HCT116 (cell line): ENCODE data around the gene MIEN1. TPM values are rescaled to one million over a fixed set of nuclear protein-coding genes. Genes with fewer than 3 reads are reported as not detected.

Source experiments
- ATAC-seq: fragments of 200-7000 bp; cut with Tn5 transposase; 2 replicates; pipeline ENCODE4 v1.9.1; 2020; ENCODE audit warnings: mild to moderate bottlenecking, moderate library complexity
- BruUV-seq: library from RNA; stranded (reverse); fragments of 400-500 nt; replicated peaks from 2 replicates; lab custom pipeline; 2021; lab: Mats Ljungman, UMichigan
- CTCF ChIA-PET: fragments of 300-600 bp; sonication (Branson Sonifier 250); formaldehyde crosslinking; loops from one replicate; lab custom pipeline; 2021; ENCODE audit warnings: antibody characterized with exemption; lab: Charles Lee
- POLR2A ChIA-PET: fragments of 300-600, 350-600 bp; sonication (Branson Sonifier 250); formaldehyde crosslinking; loops from one replicate; lab custom pipeline; 2021; ENCODE audit warnings: antibody characterized with exemption; lab: Charles Lee
- RAD21 ChIA-PET, 2 experiments: fragments of 300-600 bp; sonication (Branson Sonifier 250); formaldehyde crosslinking; loops; one replicate each; lab custom pipeline; 2023; ENCODE audit warnings: low total read pairs in 2 of 2; ENCODE audit not compliant: uncharacterized antibody in 2 of 2, unreplicated experiment in 2 of 2, low non-redundant PET in 1 of 2; lab: Charles Lee
- DNase-seq: peaks from one replicate; pipeline ENCODE4 v3.0.0-alpha.2; 2010; ENCODE audit warnings: low read depth, low spot score
- H2AFZ ChIP-seq: fragments of 200-600 bp; shearing (Covaris generic), sonication (generic); 2 replicates; pipeline ENCODE4 v1.6.1; 2017; ENCODE audit warnings: low read depth, mixed run types, mixed read lengths, antibody characterized with exemption, low read length; ENCODE audit not compliant: poor library complexity, severe bottlenecking
- H3K27ac ChIP-seq: 2 replicates; pipeline ENCODE4 v1.5.1; 2012; ENCODE audit warnings: low read depth, low read length
- H3K27me3 ChIP-seq: fragments of 200-600 bp; sonication (generic); 2 replicates; pipeline ENCODE4 v1.6.1; 2016; ENCODE audit warnings: mixed run types, low read length, mixed read lengths; ENCODE audit not compliant: insufficient read depth
- H3K36me3 ChIP-seq, 2 experiments: fragments of 200-500 bp in 1 of 2; fragments of 200-600 bp in 1 of 2; sonication (Bioruptor generic) in 1 of 2; sonication (generic) in 1 of 2; 2 replicates each; pipeline versions ENCODE4 v1.5.1 to v1.6.1; 2014 to 2016; ENCODE audit warnings: low read length in 2 of 2, inconsistent platforms in 1 of 2, mixed read lengths in 1 of 2, mixed run types in 1 of 2; ENCODE audit not compliant: insufficient read depth in 2 of 2, control insufficient read depth in 1 of 2
- H3K4me1 ChIP-seq, 2 experiments: fragments of 200-600 bp in 1 of 2; sonication (generic) in 1 of 2; 2 replicates each; pipeline versions ENCODE4 v1.5.1 to v1.6.1; 2012 to 2017; ENCODE audit warnings: low read length in 2 of 2, inconsistent platforms in 1 of 2, mild to moderate bottlenecking in 1 of 2, mixed read lengths in 1 of 2, mixed run types in 1 of 2, moderate library complexity in 1 of 2; ENCODE audit not compliant: insufficient read depth in 2 of 2, control insufficient read depth in 1 of 2
- H3K4me2 ChIP-seq: fragments of 200-600 bp; sonication (generic); 2 replicates; pipeline ENCODE4 v1.6.1; 2017; ENCODE audit warnings: mixed run types, low read length, mixed read lengths
- H3K4me3 ChIP-seq, 2 experiments: fragments of 200-600 bp in 1 of 2; sonication (generic) in 1 of 2; replicated peaks in 1 of 2; 2 replicates each; pipeline ENCODE4 v1.5.1; 2011 to 2016; ENCODE audit warnings: low read length in 2 of 2, control low read depth in 1 of 2, low read depth in 1 of 2, mild to moderate bottlenecking in 1 of 2, mixed read lengths in 1 of 2, mixed run types in 1 of 2
- H3K79me2 ChIP-seq: fragments of 200-600 bp; sonication (generic); 2 replicates; pipeline ENCODE4 v1.6.1; 2017; ENCODE audit warnings: mild to moderate bottlenecking, mixed run types, low read length, moderate library complexity, mixed read lengths; ENCODE audit not compliant: insufficient read depth
- H3K9ac ChIP-seq: fragments of 200-600 bp; sonication (generic); 2 replicates; pipeline ENCODE4 v1.6.1; 2016; ENCODE audit warnings: low read length, mixed read lengths
- H3K9me2 ChIP-seq: fragments of 200-600 bp; sonication (generic), shearing (Covaris generic); 2 replicates; pipeline ENCODE4 v1.6.1; 2017; ENCODE audit warnings: mixed run types, mild to moderate bottlenecking, moderate library complexity; ENCODE audit not compliant: insufficient read depth
- H3K9me3 ChIP-seq, 2 experiments: fragments of 200-500 bp in 1 of 2; fragments of 200-600 bp in 1 of 2; sonication (Bioruptor generic) in 1 of 2; sonication (generic) in 1 of 2; 2 replicates each; pipeline ENCODE4 v1.6.1; 2014 to 2017; ENCODE audit warnings: low read length in 2 of 2, mixed read lengths in 2 of 2, inconsistent platforms in 1 of 2, low read depth in 1 of 2, mild to moderate bottlenecking in 1 of 2, mixed run types in 1 of 2, moderate library complexity in 1 of 2; ENCODE audit not compliant: control insufficient read depth in 1 of 2, insufficient read depth in 1 of 2
- H4K20me1 ChIP-seq: fragments of 200-600 bp; sonication (generic), shearing (Covaris generic); 2 replicates; pipeline ENCODE4 v1.6.1; 2017; ENCODE audit warnings: mixed run types, mild to moderate bottlenecking, moderate library complexity; ENCODE audit not compliant: insufficient read depth
- CBX3 ChIP-seq: IDR thresholded peaks from 2 replicates; pipeline ENCODE4 v1.6.1; 2012; ENCODE audit warnings: low read depth
- ELF1 ChIP-seq: IDR thresholded peaks from 2 replicates; pipeline ENCODE4 v1.6.1; 2012; ENCODE audit warnings: low read depth, borderline replicate concordance
- EZH2 ChIP-seq: fragments of 200-600 bp; sonication (generic); IDR thresholded peaks from 2 replicates; pipeline ENCODE4 v1.6.1; 2017; ENCODE audit warnings: antibody characterized with exemption, mixed run types
- EZH2phosphoT487 ChIP-seq: fragments of 200-600 bp; IDR thresholded peaks from 2 replicates; pipeline ENCODE4 v1.6.1; 2018; ENCODE audit warnings: antibody characterized with exemption, borderline replicate concordance
- FOSL1 ChIP-seq: IDR thresholded peaks from 2 replicates; pipeline ENCODE4 v1.6.1; 2012; ENCODE audit warnings: low read depth
- JUND ChIP-seq: IDR thresholded peaks from 2 replicates; pipeline ENCODE4 v1.6.1; 2012
- POLR2A ChIP-seq: IDR thresholded peaks from 2 replicates; pipeline ENCODE4 v1.7.0; 2011; ENCODE audit warnings: borderline replicate concordance; ENCODE audit not compliant: insufficient read depth, insufficient read length; ENCODE audit errors: extremely low read depth
- POLR2AphosphoS5 ChIP-seq: IDR thresholded peaks from 2 replicates; pipeline ENCODE4 v1.6.1; 2011; ENCODE audit warnings: mild to moderate bottlenecking, low read depth, low read length, moderate library complexity
- REST ChIP-seq: IDR thresholded peaks from 2 replicates; pipeline ENCODE4 v1.6.1; 2012; ENCODE audit warnings: low read depth
- SIN3A ChIP-seq: IDR thresholded peaks from 2 replicates; pipeline ENCODE4 v1.6.1; 2012; ENCODE audit warnings: low read depth
- YY1 ChIP-seq: IDR thresholded peaks from 2 replicates; pipeline ENCODE4 v1.6.1; 2011; ENCODE audit warnings: low read length, low read depth, moderate library complexity, mild to moderate bottlenecking; ENCODE audit not compliant: insufficient replicate concordance; ENCODE audit errors: extremely low read depth
- ZFX ChIP-seq: fragments of 450-650 bp; IDR thresholded peaks from 2 replicates; pipeline ENCODE4 v1.6.1; 2017
- ZNF274 ChIP-seq: fragments of 200-500 bp; sonication (Bioruptor generic); IDR thresholded peaks from 2 replicates; pipeline ENCODE4 v1.6.1; 2014; ENCODE audit warnings: mild to moderate bottlenecking, low read depth, low read length, inconsistent platforms
- intact Hi-C: fragments of 100-400 bp; cut with micrococcal nuclease; formaldehyde crosslinking; loops from 2 replicates; pipeline ENCODE4 v1.10.0; 2022
- total RNA-seq: library from RNA; stranded (reverse); gene quantifications from one replicate; pipeline ENCODE4 v1.2.1, GENCODE V29; 2021; ENCODE audit not compliant: unreplicated experiment

MIEN1 gene
- total RNA-seq, 1 experiment from 2014 or later: 73.9 TPM

GRCh38 chr17:39744836-39745215, 14.5 kb upstream of the MIEN1 start:
- no TSS peak for BruUV-seq
- no peaks in the 10 kb centered on the region for H3K27me3 ChIP-seq
- no peak overlapping the region for H3K9ac ChIP-seq
- no peak overlapping the region for H3K4me3 ChIP-seq
- H3K9me2 ChIP-seq: no peaks in the 10 kb centered on the region
- intact Hi-C loops: no loop called here
- DNase-seq: no peak
- peaks cover 12% of the 10 kb centered on the region; the same call in 1 of the 2 replicates for H3K79me2 ChIP-seq
- ChIA-PET POLR2A (interaction anchor here (1.3 kb wide), 1 partner anchor 8 kb away, joined by 3 read pairs; no protein-coding TSS in a partner anchor), RAD21 (no interaction called here), CTCF (no interaction called here)
- no peak overlapping the region for H2AFZ ChIP-seq
- ATAC-seq: no peak
- H3K9me3 ChIP-seq: no peaks in the 10 kb centered on the region
- no peak overlapping the region for H3K27ac ChIP-seq
- peaks cover 20 to 22% of the 10 kb centered on the region in 2 experiments for H3K4me1 ChIP-seq
- no peak overlapping the region for H3K4me2 ChIP-seq
- no peak for TF ChIP-seq YY1
- no peak for TF ChIP-seq EZH2phosphoT487
- no peak for TF ChIP-seq FOSL1
- H3K36me3 ChIP-seq: peaks cover 11 to 13% of the 10 kb centered on the region in 2 experiments; a peak in 2 of 4 replicates
- no peaks in the 10 kb centered on the region for H4K20me1 ChIP-seq

- no peaks in the 10 kb centered on the region for H4K20me1 ChIP-seq
- no peaks in the 10 kb centered on the region for H3K9me3 ChIP-seq
- TF ChIP-seq ZFX: no peak
- no peak for TF ChIP-seq CBX3
- no peak for TF ChIP-seq POLR2A
- no peak for TF ChIP-seq REST
- TF ChIP-seq ELF1: no peak
- no peak for TF ChIP-seq EZH2phosphoT487
- no peak for TF ChIP-seq SIN3A
- TF ChIP-seq JUND: no peak
- TF ChIP-seq POLR2AphosphoS5: no peak
- no peak for TF ChIP-seq EZH2
- TF ChIP-seq ZNF274: no peak
- TF ChIP-seq, all 23 proteins: peak for 0
- H3K9ac ChIP-seq: no peak overlapping the region
- no peak overlapping the region for H3K4me2 ChIP-seq
- intact Hi-C loops: no loop called here
- no peaks in the 10 kb centered on the region for H3K9me2 ChIP-seq
- no peak overlapping the region for H3K27ac ChIP-seq
- peaks cover 19 to 23% of the 10 kb centered on the region in 2 experiments for H3K4me1 ChIP-seq
- no peak overlapping the region for H2AFZ ChIP-seq
- H3K27me3 ChIP-seq: no peaks in the 10 kb centered on the region
- BruUV-seq: no TSS peak
- H3K4me3 ChIP-seq: no peak overlapping the region
- ChIA-PET RAD21 (no interaction called here), CTCF (no interaction called here), POLR2A (interaction anchor here (0.6 to 1.3 kb wide), 2 partner anchors 9 to 20 kb away, joined by 3 to 4 read pairs; no protein-coding TSS in a partner anchor)
- DNase-seq: no peak
- ATAC-seq: no peak
- peaks cover 11 to 13% of the 10 kb centered on the region in 2 experiments; a peak in 2 of 4 replicates for H3K36me3 ChIP-seq
- peaks cover 18% of the 10 kb centered on the region; the same call in 1 of the 2 replicates for H3K79me2 ChIP-seq
These were observed 13.9 kb upstream of the MIEN1 start for GRCh38 chr17:39744075-39744835.
